OCI-LY7 (cell line): ENCODE data around the gene RDH5. TPM values are rescaled to one million over a fixed set of nuclear protein-coding genes. Genes with fewer than 3 reads are reported as not detected.
A peak's percentile ranks its signal among the peaks of the same experiment; 100 is the strongest.

ENCODE experiments used
- BruUV-seq: library from RNA; stranded (reverse); fragments of 400-500 nt; replicated peaks from 2 replicates; lab custom pipeline; 2021; lab: Mats Ljungman, UMichigan
- CTCF ChIA-PET: fragments of 300-600 bp; sonication (Branson Sonifier 250); formaldehyde crosslinking; loops from one replicate; lab custom pipeline; 2022; ENCODE audit warnings: antibody characterized with exemption; ENCODE audit not compliant: unreplicated experiment; lab: Charles Lee
- POLR2A ChIA-PET: fragments of 300-600 bp; sonication (Branson Sonifier 250); formaldehyde crosslinking; loops from one replicate; lab custom pipeline; 2022; ENCODE audit warnings: antibody characterized with exemption; lab: Charles Lee
- DNase-seq: peaks from one replicate; pipeline ENCODE4 v3.0.0-alpha.2; 2015; ENCODE audit warnings: low spot score
- H2AFZ ChIP-seq: fragments of 200-600 bp; sonication (generic), shearing (Covaris generic); 2 replicates; pipeline ENCODE4 v1.6.1; 2014; ENCODE audit warnings: mild to moderate bottlenecking, antibody characterized with exemption, low read length, moderate library complexity
- H3K27ac ChIP-seq: fragments of 200-600 bp; sonication (generic); 2 replicates; pipeline ENCODE4 v1.5.1; 2014; ENCODE audit warnings: mixed run types, low read depth, mild to moderate bottlenecking, moderate library complexity, low read length, inconsistent platforms; ENCODE audit not compliant: poor library complexity, severe bottlenecking
- H3K36me3 ChIP-seq: fragments of 200-600 bp; sonication (generic); 2 replicates; pipeline ENCODE4 v1.6.1; 2014; ENCODE audit warnings: mild to moderate bottlenecking, antibody characterized with exemption, low read length, moderate library complexity, mixed read lengths; ENCODE audit not compliant: insufficient read depth
- H3K4me1 ChIP-seq: fragments of 200-600 bp; sonication (generic); 2 replicates; pipeline ENCODE4 v1.5.1; 2014; ENCODE audit warnings: mild to moderate bottlenecking, low read length; ENCODE audit not compliant: insufficient read depth, poor library complexity, severe bottlenecking
- H3K4me2 ChIP-seq: fragments of 200-600 bp; sonication (generic); 2 replicates; pipeline ENCODE4 v1.6.1; 2014; ENCODE audit warnings: mild to moderate bottlenecking, low read length
- H3K4me3 ChIP-seq: fragments of 200-600 bp; sonication (generic); 2 replicates; pipeline ENCODE4 v1.5.1; 2014; ENCODE audit warnings: mild to moderate bottlenecking, low read depth, low read length; ENCODE audit not compliant: poor library complexity, severe bottlenecking
- H3K79me2 ChIP-seq: fragments of 200-600 bp; sonication (generic); 2 replicates; pipeline ENCODE4 v1.6.1; 2016; ENCODE audit warnings: low read depth, mild to moderate bottlenecking, low read length, moderate library complexity, mixed read lengths; ENCODE audit not compliant: insufficient read depth
- H3K9me2 ChIP-seq: fragments of 200-600 bp; sonication (generic); 2 replicates; pipeline ENCODE4 v1.6.1; 2016; ENCODE audit warnings: mild to moderate bottlenecking, low read length, mixed read lengths; ENCODE audit not compliant: insufficient read depth
- H3K9me3 ChIP-seq: fragments of 200-600 bp; sonication (generic); 2 replicates; pipeline ENCODE4 v1.6.1; 2014; ENCODE audit warnings: mild to moderate bottlenecking, mixed run types, low read length, mixed read lengths
- H4K20me1 ChIP-seq: fragments of 200-600 bp; sonication (generic); 2 replicates; pipeline ENCODE4 v1.6.1; 2014; ENCODE audit warnings: mild to moderate bottlenecking, antibody characterized with exemption, low read length, moderate library complexity, mixed read lengths; ENCODE audit not compliant: insufficient read depth
- EZH2phosphoT487 ChIP-seq: fragments of 200-600 bp; sonication (generic); IDR thresholded peaks from 2 replicates; pipeline ENCODE4 v1.6.1; 2018; ENCODE audit warnings: low read depth, borderline replicate concordance, mild to moderate bottlenecking, mixed run types, antibody characterized with exemption, low read length, moderate library complexity, mixed read lengths
- intact Hi-C: fragments of 100-400 bp; cut with micrococcal nuclease; formaldehyde crosslinking; loops from one replicate; pipeline ENCODE4 v1.10.0; 2022; ENCODE audit not compliant: unreplicated experiment
- total RNA-seq, 2 experiments: library from RNA; depleted of rRNA in 1 of 2; stranded (reverse); fragments of >200 nt in 1 of 2; shearing (Covaris generic) in 1 of 2; gene quantifications; 2 replicates each; pipeline ENCODE4 v1.2.3, GENCODE V29; 2014 to 2022
- TF ChIP-seq, protein P1 (sequence below): fragments of 200-600 bp; sonication (generic); conservative IDR thresholded peaks from 2 replicates; pipeline ENCODE4 v1.5.1; 2014; ENCODE audit warnings: mild to moderate bottlenecking, antibody characterized with exemption, low read length, moderate library complexity, mixed read lengths

The RDH5 gene
- total RNA-seq, 2 experiments from 2014 or later, result 6.2 to 20.1 TPM

DNA sequence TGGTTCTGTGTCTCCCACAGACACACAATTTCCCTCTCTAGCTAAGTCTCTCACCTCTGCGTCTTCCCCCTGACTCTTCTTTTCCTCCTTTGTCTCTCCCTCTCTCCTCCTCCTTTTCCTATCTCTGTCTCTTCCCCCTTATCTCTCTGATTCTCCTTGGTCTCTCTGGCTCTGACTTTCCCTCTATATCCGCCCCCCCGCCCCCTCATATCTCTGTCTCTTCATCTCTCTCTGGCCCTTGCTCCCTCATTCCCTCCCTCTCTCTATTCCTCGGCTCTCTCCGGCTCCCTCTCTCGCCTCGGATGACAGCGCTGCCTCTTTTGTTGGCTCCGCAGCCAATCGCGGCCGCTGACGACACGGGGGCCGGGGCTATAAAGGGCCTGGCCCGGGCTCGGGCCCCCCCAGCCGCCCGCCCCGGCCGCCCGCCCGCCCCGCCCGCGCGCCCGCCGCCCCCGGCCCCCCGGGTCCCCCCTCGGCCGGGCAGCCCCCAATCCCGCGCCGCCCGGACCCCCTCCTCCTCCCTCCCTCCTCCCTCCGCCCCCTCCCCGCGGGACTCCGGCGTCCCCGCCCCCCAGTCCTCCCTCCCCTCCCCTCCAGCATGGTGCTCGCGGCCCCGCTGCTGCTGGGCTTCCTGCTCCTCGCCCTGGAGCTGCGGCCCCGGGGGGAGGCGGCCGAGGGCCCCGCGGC lies 22.7 kb downstream of the RDH5 start, which contains the start of gene GDF11:
Gene GDF11 (plus strand): TSS at position 404 of the 687 bp plus-strand sequence. CDS start 195 bp downstream, at position 599.
- Histone ChIP-seq H3K36me3 (peaks cover 12% of the 10 kb centered on the region; the same call in 1 of the 2 replicates), H3K4me2 (peak within 1 kb of the TSS; percentile 100), H2AFZ (peak within 1 kb of the TSS; percentile 38; the same call in 1 of the 2 replicates), H3K27ac (peak within 1 kb of the TSS; percentile 6), H3K4me3 (peak within 1 kb of the TSS; percentile 91), H3K4me1 (peaks cover 43% of the 10 kb centered on the region), H3K79me2 (peaks cover 18% of the 10 kb centered on the region; the same call in 1 of the 2 replicates), H3K9me3 (no peaks in the 10 kb centered on the region), H4K20me1 (peaks cover 17% of the 10 kb centered on the region; the same call in 1 of the 2 replicates), H3K9me2 (no peaks in the 10 kb centered on the region)
- no TSS peak for BruUV-seq
- peak; percentile 81 for DNase-seq
- TF ChIP-seq, protein P1, sequence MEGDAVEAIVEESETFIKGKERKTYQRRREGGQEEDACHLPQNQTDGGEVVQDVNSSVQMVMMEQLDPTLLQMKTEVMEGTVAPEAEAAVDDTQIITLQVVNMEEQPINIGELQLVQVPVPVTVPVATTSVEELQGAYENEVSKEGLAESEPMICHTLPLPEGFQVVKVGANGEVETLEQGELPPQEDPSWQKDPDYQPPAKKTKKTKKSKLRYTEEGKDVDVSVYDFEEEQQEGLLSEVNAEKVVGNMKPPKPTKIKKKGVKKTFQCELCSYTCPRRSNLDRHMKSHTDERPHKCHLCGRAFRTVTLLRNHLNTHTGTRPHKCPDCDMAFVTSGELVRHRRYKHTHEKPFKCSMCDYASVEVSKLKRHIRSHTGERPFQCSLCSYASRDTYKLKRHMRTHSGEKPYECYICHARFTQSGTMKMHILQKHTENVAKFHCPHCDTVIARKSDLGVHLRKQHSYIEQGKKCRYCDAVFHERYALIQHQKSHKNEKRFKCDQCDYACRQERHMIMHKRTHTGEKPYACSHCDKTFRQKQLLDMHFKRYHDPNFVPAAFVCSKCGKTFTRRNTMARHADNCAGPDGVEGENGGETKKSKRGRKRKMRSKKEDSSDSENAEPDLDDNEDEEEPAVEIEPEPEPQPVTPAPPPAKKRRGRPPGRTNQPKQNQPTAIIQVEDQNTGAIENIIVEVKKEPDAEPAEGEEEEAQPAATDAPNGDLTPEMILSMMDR, result 0 out of 2 replicates have a peak, but pooled peaks have one; percentile 23
- no peak for TF ChIP-seq EZH2phosphoT487
- CTCF ChIA-PET, result interaction anchor here (1.3 to 2.1 kb wide), 2 partner anchors 12 to 69 kb away, joined by 4 to 9 read pairs; no protein-coding TSS in a partner anchor
- intact Hi-C loops, result loop anchor here (1.0 kb wide), 1 partner anchor 54 kb away; no protein-coding TSS in a partner anchor
- POLR2A ChIA-PET, result interaction anchor here (0.8 to 3.7 kb wide), 3 partner anchors 53 to 184 kb away, joined by 3 to 12 read pairs (median 3); partner anchors contain the start of gene PYM1

DNA sequence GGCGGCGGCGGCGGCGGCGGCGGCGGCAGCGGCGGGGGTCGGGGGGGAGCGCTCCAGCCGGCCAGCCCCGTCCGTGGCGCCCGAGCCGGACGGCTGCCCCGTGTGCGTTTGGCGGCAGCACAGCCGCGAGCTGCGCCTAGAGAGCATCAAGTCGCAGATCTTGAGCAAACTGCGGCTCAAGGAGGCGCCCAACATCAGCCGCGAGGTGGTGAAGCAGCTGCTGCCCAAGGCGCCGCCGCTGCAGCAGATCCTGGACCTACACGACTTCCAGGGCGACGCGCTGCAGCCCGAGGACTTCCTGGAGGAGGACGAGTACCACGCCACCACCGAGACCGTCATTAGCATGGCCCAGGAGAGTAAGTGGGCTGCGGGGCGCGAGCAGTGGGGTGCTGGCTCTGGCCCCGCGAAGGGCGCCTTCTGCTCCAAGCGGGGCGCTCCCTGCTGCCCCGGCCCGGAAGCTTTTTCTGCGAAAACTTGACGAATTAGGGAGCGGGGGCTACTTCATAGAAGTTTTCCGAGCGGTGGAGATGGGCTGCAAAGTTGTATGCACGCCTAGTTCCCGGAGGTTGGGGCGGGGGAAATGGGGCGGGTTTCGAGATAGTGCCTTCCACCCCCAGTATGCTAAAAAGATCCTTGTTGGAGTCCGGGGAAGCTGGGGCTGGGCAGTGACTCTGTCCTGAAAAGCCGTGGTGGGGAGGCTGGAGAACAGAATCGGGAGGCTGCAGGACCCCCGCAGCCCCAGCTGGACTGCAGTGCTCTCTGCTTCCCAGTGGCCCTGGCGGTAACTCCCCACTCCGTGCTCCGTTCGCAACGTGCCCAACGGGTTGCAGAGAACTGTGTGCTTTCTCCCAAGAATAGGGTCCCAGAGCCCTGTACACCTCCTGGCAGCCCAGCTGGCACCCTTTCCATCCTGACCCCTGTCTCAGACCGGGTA lies 23.5 kb downstream of the RDH5 start:
- POLR2A ChIA-PET, result interaction anchor here (0.8 to 3.7 kb wide), 7 partner anchors 11 to 373 kb away, joined by 3 to 12 read pairs (median 4); partner anchors contain the start of genes DNAJC14, ORMDL2, PYM1 and RAB5B
- Histone ChIP-seq H3K4me1 (peaks cover 40% of the 10 kb centered on the region), H3K9me2 (no peaks in the 10 kb centered on the region), H2AFZ (0 out of 2 replicates have a peak overlapping the region, but pooled peaks have one; percentile 10), H4K20me1 (peaks cover 17% of the 10 kb centered on the region; the same call in 1 of the 2 replicates), H3K9me3 (no peaks in the 10 kb centered on the region), H3K36me3 (peaks cover 16% of the 10 kb centered on the region; the same call in 1 of the 2 replicates), H3K4me2 (peak overlapping the region; percentile 100), H3K79me2 (peaks cover 18% of the 10 kb centered on the region; the same call in 1 of the 2 replicates), H3K27ac (peak overlapping the region; percentile 6), H3K4me3 (peak overlapping the region; percentile 91)
- TF ChIP-seq EZH2phosphoT487, result no peak
- TF ChIP-seq, protein P1, result peak; percentile 40
- intact Hi-C loops, result loop anchor here (1.0 kb wide), 2 partner anchors 54 to 197 kb away; no protein-coding TSS in a partner anchor
- CTCF ChIA-PET, result interaction anchor here (0.9 to 2.1 kb wide), 3 partner anchors 11 to 230 kb away, joined by 4 to 9 read pairs (median 5); partner anchors contain the start of gene RAB5B
- DNase-seq, result peak; percentile 84
- no TSS peak for BruUV-seq
